ENCODE measurements around the gene DENND5B.

DNA sequence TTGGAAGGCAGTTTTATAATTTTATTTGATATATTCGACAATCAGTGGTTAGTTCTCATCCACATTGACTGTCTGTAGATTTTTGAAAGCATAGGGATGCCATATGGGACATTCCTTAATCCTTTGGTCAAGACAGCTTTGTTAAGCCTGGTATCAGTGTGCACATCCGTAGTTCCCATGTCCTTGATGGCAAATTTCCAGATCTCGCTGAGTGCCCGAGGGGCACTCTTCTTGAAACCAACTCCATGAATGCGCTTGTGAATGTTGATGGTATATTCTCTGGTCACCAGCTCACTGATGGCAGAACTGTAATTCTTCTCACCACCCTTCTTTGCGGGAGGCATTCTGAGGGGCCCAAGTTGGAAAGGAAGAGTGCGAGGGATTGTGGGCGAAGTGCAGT lies 6.1 kb upstream of the DENND5B start:
- TF ChIP-seq LEF1 (IDR thresholded peaks at IDR 0.05; ENCODE audit: borderline replicate concordance), result no peak
- TF ChIP-seq TARDBP (IDR thresholded peaks at IDR 0.05), result no peak
- no peak for TF ChIP-seq FOXK2 (IDR thresholded peaks at IDR 0.05)
- TF ChIP-seq SP1 (IDR thresholded peaks at IDR 0.05), result no peak
- TF ChIP-seq BHLHE40 (IDR thresholded peaks at IDR 0.05; ENCODE audit: borderline replicate concordance), result no peak

Data from HEK293T (cell line).